ENCODE data around the gene NPBWR2.

Gene NPBWR2

DNA sequence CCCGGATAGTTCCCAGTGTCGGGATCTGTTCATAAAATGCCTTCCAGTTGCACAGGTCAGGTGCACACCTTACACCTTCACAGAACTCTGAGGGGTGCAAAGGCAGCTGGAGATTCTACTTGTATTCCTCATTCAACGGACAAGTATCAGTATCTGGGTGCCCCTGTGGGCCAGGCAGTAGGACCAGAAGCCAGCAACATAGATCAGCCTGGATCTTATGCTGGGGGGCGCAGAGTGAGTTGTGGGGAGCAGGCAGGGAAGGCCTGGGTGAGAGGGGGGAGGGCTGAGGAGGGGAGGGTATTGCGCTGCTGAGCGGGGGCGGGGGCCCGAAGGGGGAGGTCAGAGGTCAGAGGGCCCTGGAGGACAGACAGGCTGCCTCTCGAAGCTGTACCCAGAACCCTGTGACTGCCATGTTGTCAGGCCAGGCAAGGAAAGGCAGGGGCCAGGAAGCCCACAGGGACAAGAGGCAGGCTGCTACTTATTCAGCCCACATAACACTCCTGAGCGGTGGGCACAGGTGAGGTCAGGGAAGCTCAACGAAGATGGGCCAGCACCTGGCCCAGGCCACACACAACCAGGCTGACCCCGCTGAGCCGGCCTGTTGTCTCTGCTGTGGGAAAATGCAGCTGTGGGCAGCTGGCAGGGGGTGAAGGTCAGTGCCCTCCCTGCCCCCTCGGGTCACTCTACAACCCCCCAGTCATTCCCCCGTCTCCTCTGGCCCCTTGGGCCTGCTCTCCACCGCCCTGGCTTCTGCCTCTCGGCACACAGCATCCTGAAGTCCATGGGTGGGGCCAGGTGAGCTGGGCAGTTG lies 26.3 kb downstream of the NPBWR2 start:
- no peak overlapping the region for H3K4me3 ChIP-seq (replicated peaks in 1 of 2; ENCODE audit: low read depth in 2 of 2, low read length in 2 of 2)
- no peak for DNase-seq (ENCODE audit: low read depth in 2 of 2)
- TF ChIP-seq CTCF (IDR thresholded peaks at IDR 0.05; ENCODE audit: low read depth, low read length), result no peak

DNA sequence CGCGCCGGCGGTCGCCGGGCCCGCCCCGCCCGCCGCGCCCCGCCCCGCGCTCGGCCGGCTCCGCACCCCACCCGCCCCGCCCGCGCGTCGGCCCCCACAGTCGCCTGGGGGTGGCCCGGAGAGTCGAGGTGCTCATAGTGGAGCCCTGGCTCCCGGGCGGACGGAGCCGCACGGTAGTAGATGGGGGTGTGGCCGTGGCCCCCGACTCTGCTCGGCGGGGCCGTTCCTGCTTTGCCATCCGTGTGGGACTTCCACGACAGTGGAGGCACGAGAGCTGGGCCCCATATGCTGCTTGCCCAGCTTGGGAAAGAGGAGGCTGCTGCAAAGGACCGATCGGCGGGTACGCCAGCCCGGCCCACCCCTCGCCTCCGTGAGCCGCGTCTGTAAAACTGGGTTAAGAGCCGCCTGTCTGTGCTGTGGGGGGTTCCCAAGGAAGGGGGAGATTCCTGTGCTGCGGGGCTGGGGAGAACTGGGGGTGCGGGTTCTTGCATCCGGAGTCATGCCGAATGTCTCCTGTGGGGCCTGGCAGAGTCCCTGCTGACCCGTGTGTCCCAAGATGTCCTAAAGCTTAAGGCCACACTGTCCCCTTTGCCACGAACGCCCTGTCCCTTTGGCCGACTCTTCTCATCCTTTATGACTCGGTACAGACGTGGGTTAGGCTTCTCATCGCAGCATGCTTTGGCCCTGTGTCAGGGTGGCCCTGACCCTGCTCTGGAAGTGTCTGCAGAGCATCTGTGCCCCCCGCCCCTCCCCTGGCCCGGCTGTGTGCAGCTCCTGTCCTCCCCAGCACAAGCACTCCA lies 27.2 kb downstream of the NPBWR2 start, which contains the start of gene OPRL1:
Gene OPRL1, plus strand, starts transcription at position 70 of the 800 bp plus-strand sequence. CDS start 12,639 bp downstream, outside the sequence.
- H3K4me3 ChIP-seq (replicated peaks in 1 of 2; ENCODE audit: low read depth in 2 of 2, low read length in 2 of 2), result peak within 1 kb of the TSS; percentile 67 to 76
- no peak for DNase-seq (ENCODE audit: low read depth in 2 of 2)
- TF ChIP-seq CTCF (IDR thresholded peaks at IDR 0.05; ENCODE audit: low read depth, low read length), result no peak

- TF ChIP-seq CTCF (IDR thresholded peaks at IDR 0.05; ENCODE audit: low read depth, low read length), result no peak
- H3K4me3 ChIP-seq (replicated peaks in 1 of 2; ENCODE audit: low read depth in 2 of 2, low read length in 2 of 2), result peak within 1 kb of the TSS; percentile 67 to 76
- DNase-seq (ENCODE audit: low read depth in 2 of 2), result peak; percentile 41 to 76
Observed at GRCh38 chr20:64079273-64080012, 27.9 kb downstream of the NPBWR2 start, which contains the start of gene RGS19. RGS19 (minus strand) TSS chr20:64079518; CDS start chr20:64076886, 2,632 bp downstream.

- TF ChIP-seq CTCF (IDR thresholded peaks at IDR 0.05; ENCODE audit: low read depth, low read length), result no peak
- no peak for DNase-seq (ENCODE audit: low read depth in 2 of 2)
- peak overlapping the region; percentile 67 to 76 for H3K4me3 ChIP-seq (replicated peaks in 1 of 2; ENCODE audit: low read depth in 2 of 2, low read length in 2 of 2)
Observed at GRCh38 chr20:64078934-64079272, 28.5 kb downstream of the NPBWR2 start.

GRCh38 chr20:64077876-64078551 lies 29.4 kb downstream of the NPBWR2 start:
- H3K4me3 ChIP-seq (replicated peaks in 1 of 2; ENCODE audit: low read depth in 2 of 2, low read length in 2 of 2), result peak overlapping the region in 1 of 2 donors; percentile 67
- DNase-seq (ENCODE audit: low read depth in 2 of 2), result no peak
- no peak for TF ChIP-seq CTCF (IDR thresholded peaks at IDR 0.05; ENCODE audit: low read depth, low read length)

GRCh38 chr20:64077541-64077875 lies 29.9 kb downstream of the NPBWR2 start:
- no peak for DNase-seq (ENCODE audit: low read depth in 2 of 2)
- no peak overlapping the region for H3K4me3 ChIP-seq (replicated peaks in 1 of 2; ENCODE audit: low read depth in 2 of 2, low read length in 2 of 2)
- no peak for TF ChIP-seq CTCF (IDR thresholded peaks at IDR 0.05; ENCODE audit: low read depth, low read length)

All from cardiac fibroblast (primary cell).